ENCODE results near the gene FIBCD1. TPM values are rescaled to one million over a fixed set of nuclear protein-coding genes. Genes with fewer than 3 reads are reported as not detected.
A peak's percentile ranks its signal among the peaks of the same experiment; 100 is the strongest.

The FIBCD1 gene
- total RNA-seq, 1 experiment from 2014 or later = 1.4 TPM

- H3K27me3 Mint-ChIP-seq (ENCODE audit: unreplicated experiment) = peaks cover 73% of the 10 kb centered on the region
- H3K9me3 Mint-ChIP-seq (ENCODE audit: low read depth, unreplicated experiment) = no peaks in the 10 kb centered on the region
- intact Hi-C loops (cut with micrococcal nuclease; ENCODE audit: unreplicated experiment) = loop anchor here (2.0 kb wide), 1 partner anchor 71 kb away; no protein-coding TSS in a partner anchor
- CTCF ChIA-PET = no interaction called here
- no peak for DNase-seq
- BruUV-seq (replicated peaks) = no TSS peak
- H3K4me3 Mint-ChIP-seq (ENCODE audit: low read depth, unreplicated experiment) = peak overlapping the region; percentile 20
- peak overlapping the region; percentile 30 for H3K27ac Mint-ChIP-seq (ENCODE audit: unreplicated experiment)
- peaks cover 17% of the 10 kb centered on the region for H3K4me1 Mint-ChIP-seq (ENCODE audit: low read depth, unreplicated experiment)
- TF ChIP-seq, protein P1, sequence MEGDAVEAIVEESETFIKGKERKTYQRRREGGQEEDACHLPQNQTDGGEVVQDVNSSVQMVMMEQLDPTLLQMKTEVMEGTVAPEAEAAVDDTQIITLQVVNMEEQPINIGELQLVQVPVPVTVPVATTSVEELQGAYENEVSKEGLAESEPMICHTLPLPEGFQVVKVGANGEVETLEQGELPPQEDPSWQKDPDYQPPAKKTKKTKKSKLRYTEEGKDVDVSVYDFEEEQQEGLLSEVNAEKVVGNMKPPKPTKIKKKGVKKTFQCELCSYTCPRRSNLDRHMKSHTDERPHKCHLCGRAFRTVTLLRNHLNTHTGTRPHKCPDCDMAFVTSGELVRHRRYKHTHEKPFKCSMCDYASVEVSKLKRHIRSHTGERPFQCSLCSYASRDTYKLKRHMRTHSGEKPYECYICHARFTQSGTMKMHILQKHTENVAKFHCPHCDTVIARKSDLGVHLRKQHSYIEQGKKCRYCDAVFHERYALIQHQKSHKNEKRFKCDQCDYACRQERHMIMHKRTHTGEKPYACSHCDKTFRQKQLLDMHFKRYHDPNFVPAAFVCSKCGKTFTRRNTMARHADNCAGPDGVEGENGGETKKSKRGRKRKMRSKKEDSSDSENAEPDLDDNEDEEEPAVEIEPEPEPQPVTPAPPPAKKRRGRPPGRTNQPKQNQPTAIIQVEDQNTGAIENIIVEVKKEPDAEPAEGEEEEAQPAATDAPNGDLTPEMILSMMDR (IDR thresholded peaks at IDR 0.05; ENCODE audit: unreplicated experiment) = no peak
- H3K36me3 Mint-ChIP-seq (ENCODE audit: insufficient read depth, unreplicated experiment) = peaks cover 6% of the 10 kb centered on the region
Observed at GRCh38 chr9:130937146-130938076, 1.6 kb downstream of the FIBCD1 start.

DNA sequence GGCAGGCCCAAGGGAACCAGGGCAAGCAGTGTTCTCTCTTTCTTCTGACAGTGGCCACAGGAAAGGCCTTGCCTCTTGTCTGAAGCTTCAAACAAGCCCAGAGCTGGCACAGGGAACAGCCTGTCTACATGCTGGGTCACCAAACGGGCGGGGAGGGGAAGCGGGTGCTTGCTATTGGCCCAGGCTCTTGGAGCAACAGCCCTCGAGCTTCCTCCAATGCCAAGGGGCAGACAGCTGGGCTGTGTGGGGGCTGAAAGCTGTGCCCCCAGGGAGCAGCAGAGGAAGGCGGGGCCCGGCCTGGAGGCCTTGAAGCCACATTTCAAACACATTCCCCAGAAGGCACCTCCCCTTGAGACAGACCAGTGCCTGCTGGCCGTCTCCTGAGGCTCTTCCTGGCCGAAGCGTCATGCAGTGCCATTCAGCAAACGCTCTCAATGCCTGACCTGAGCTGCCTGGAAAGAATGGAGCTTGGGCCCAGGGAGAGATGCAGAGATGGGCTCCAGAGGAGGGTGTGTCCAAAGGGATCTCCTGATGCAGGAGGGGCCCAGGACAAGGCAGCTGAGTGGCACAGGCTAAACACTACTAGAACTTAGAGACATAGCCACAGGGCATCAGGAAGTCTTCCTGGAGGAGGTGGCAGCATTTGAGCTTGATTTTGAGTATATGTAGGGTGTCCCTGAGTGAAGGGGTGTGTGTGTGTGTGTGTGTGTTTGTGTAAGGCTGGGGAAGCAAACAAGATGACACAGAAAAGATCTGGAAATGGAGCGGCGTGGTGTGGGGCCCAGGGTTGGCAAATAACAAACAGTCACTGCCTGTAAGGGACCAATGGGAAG, 2.5 kb downstream of the FIBCD1 start:
- CTCF ChIA-PET = no interaction called here
- no TSS peak for BruUV-seq (replicated peaks)
- H3K27me3 Mint-ChIP-seq (ENCODE audit: unreplicated experiment) = peaks cover 71% of the 10 kb centered on the region
- peak overlapping the region; percentile 20 for H3K4me3 Mint-ChIP-seq (ENCODE audit: low read depth, unreplicated experiment)
- peaks cover 6% of the 10 kb centered on the region for H3K36me3 Mint-ChIP-seq (ENCODE audit: insufficient read depth, unreplicated experiment)
- H3K4me1 Mint-ChIP-seq (ENCODE audit: low read depth, unreplicated experiment) = peaks cover 25% of the 10 kb centered on the region
- no peaks in the 10 kb centered on the region for H3K9me3 Mint-ChIP-seq (ENCODE audit: low read depth, unreplicated experiment)
- intact Hi-C loops (cut with micrococcal nuclease; ENCODE audit: unreplicated experiment) = no loop called here
- DNase-seq = peak; percentile 31
- TF ChIP-seq, protein P1 (IDR thresholded peaks at IDR 0.05; ENCODE audit: unreplicated experiment) = no peak
- peak overlapping the region; percentile 30 for H3K27ac Mint-ChIP-seq (ENCODE audit: unreplicated experiment)

GRCh38 chr9:130935648-130936271, 3.3 kb downstream of the FIBCD1 start:
- no peaks in the 10 kb centered on the region for H3K9me3 Mint-ChIP-seq (ENCODE audit: low read depth, unreplicated experiment)
- intact Hi-C loops (cut with micrococcal nuclease; ENCODE audit: unreplicated experiment) = no loop called here
- H3K4me1 Mint-ChIP-seq (ENCODE audit: low read depth, unreplicated experiment) = peaks cover 25% of the 10 kb centered on the region
- TF ChIP-seq, protein P1 (IDR thresholded peaks at IDR 0.05; ENCODE audit: unreplicated experiment) = no peak
- H3K27ac Mint-ChIP-seq (ENCODE audit: unreplicated experiment) = no peak overlapping the region
- DNase-seq = no peak
- BruUV-seq (replicated peaks) = no TSS peak
- peaks cover 64% of the 10 kb centered on the region for H3K27me3 Mint-ChIP-seq (ENCODE audit: unreplicated experiment)
- H3K36me3 Mint-ChIP-seq (ENCODE audit: insufficient read depth, unreplicated experiment) = peaks cover 6% of the 10 kb centered on the region
- H3K4me3 Mint-ChIP-seq (ENCODE audit: low read depth, unreplicated experiment) = no peak overlapping the region
- CTCF ChIA-PET = interaction anchor here (0.6 kb wide), 1 partner anchor 28 kb away, joined by 3 read pairs; no protein-coding TSS in a partner anchor

Measured in Calu3 (cell line).